Gastrocnemius medialis (tissue), 4 donors: ENCODE results near the gene TBL3.

Experiments used
- POLR2A ChIP-seq, 2 donors: fragments of 450-650 bp; IDR thresholded peaks; one replicate each; pipeline ENCODE4 v1.6.1; 2017; ENCODE audit warnings: antibody characterized with exemption in 2 of 2, mild to moderate bottlenecking in 2 of 2, moderate library complexity in 2 of 2
- TF ChIP-seq, protein P1 (sequence below), 5 experiments: fragments of 450-650 bp in 3 of 5; fragments of 200-600 bp in 2 of 5; sonication (generic) in 2 of 5; IDR thresholded peaks in 4 of 5; conservative IDR thresholded peaks in 1 of 5; 1 replicate in 4 of 5; 2 replicates in 1 of 5; pipeline ENCODE4 v1.5.1; 2016 to 2019; ENCODE audit warnings: antibody characterized with exemption in 5 of 5, mild to moderate bottlenecking in 3 of 5, moderate library complexity in 3 of 5

DNA sequence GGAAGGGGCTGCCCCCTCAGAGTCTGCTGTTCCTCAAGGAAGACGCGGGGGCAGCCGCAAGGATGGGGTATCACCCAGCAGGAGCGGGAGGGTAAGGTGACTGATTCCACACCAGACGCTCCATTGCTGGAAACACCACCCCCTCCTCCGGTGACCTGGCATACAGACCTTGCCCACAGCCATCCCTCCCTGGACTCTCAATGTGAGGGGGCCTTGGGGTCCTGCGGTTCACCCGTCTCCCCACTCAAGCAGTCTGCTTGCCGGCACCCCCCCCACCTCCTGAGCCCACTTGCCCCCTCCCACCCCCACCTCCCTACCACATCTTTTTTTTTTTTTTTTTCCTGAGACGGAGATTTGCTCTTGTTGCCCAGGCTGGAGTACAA lies 41.5 kb upstream of the TBL3 start:
- TF ChIP-seq, protein P1, sequence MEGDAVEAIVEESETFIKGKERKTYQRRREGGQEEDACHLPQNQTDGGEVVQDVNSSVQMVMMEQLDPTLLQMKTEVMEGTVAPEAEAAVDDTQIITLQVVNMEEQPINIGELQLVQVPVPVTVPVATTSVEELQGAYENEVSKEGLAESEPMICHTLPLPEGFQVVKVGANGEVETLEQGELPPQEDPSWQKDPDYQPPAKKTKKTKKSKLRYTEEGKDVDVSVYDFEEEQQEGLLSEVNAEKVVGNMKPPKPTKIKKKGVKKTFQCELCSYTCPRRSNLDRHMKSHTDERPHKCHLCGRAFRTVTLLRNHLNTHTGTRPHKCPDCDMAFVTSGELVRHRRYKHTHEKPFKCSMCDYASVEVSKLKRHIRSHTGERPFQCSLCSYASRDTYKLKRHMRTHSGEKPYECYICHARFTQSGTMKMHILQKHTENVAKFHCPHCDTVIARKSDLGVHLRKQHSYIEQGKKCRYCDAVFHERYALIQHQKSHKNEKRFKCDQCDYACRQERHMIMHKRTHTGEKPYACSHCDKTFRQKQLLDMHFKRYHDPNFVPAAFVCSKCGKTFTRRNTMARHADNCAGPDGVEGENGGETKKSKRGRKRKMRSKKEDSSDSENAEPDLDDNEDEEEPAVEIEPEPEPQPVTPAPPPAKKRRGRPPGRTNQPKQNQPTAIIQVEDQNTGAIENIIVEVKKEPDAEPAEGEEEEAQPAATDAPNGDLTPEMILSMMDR (IDR thresholded peaks at IDR 0.05 in 4 of 5, conservative IDR thresholded peaks at IDR 0.05 in 1 of 5), result no peak
- TF ChIP-seq POLR2A (IDR thresholded peaks at IDR 0.05), result no peak
